ENCODE results near the gene FKRP. TPM values are rescaled to one million over a fixed set of nuclear protein-coding genes. Genes with fewer than 3 reads are reported as not detected.
A peak's percentile ranks its signal among the peaks of the same experiment; 100 is the strongest.

Gene FKRP
- total and polyA plus RNA-seq, 2 of the 13 experiments (the other 11 are each of a cell fraction or from before 2014, with no cell fraction given) = 7.3 to 9.8 TPM

GRCh38 chr19:46717034-46717715 is 28.7 kb upstream of the FKRP start, which contains the start of gene PRKD2 (continued):
- TF ChIP-seq CBX2 (IDR thresholded peaks at IDR 0.05; ENCODE audit: low read depth, low read length) (no peak), CBX2 (CRISPR knock-in tag; IDR thresholded peaks at IDR 0.05; ENCODE audit: low read depth) (no peak), ZBTB7B (CRISPR knock-in tag; IDR thresholded peaks at IDR 0.05) (0 out of 2 replicates have a peak, but pooled peaks have one; percentile 20), ZNF562 (CRISPR knock-in tag; IDR thresholded peaks at IDR 0.05; ENCODE audit: borderline replicate concordance) (no peak), ZFY (CRISPR knock-in tag; IDR thresholded peaks at IDR 0.05) (peak; percentile 40; the same call in 1 of the 2 replicates), ZNF629 (CRISPR knock-in tag; conservative IDR thresholded peaks at IDR 0.05) (peak; percentile 92), TAF1 (CRISPR knock-in tag; IDR thresholded peaks at IDR 0.05) (peak; percentile 32; the same call in 1 of the 2 replicates), ADNP (CRISPR knock-in tag; IDR thresholded peaks at IDR 0.05) (peak; percentile 42; the same call in 1 of the 2 replicates), ZNF432 (CRISPR knock-in tag; IDR thresholded peaks at IDR 0.05; ENCODE audit: borderline replicate concordance) (no peak), DZIP1 (CRISPR knock-in tag; IDR thresholded peaks at IDR 0.05) (peak; percentile 33; the same call in 1 of the 2 replicates), EZH2 (conservative IDR thresholded peaks at IDR 0.05; ENCODE audit: low read depth, low read length) (no peak), TFDP2 (CRISPR knock-in tag; IDR thresholded peaks at IDR 0.05) (no peak)
- TF ChIP-seq, protein P1, sequence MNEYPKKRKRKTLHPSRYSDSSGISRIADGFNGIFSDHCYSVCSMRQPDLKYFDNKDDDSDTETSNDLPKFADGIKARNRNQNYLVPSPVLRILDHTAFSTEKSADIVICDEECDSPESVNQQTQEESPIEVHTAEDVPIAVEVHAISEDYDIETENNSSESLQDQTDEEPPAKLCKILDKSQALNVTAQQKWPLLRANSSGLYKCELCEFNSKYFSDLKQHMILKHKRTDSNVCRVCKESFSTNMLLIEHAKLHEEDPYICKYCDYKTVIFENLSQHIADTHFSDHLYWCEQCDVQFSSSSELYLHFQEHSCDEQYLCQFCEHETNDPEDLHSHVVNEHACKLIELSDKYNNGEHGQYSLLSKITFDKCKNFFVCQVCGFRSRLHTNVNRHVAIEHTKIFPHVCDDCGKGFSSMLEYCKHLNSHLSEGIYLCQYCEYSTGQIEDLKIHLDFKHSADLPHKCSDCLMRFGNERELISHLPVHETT (CRISPR knock-in tag; conservative IDR thresholded peaks at IDR 0.05) = no peak
- TF ChIP-seq, protein P2, sequence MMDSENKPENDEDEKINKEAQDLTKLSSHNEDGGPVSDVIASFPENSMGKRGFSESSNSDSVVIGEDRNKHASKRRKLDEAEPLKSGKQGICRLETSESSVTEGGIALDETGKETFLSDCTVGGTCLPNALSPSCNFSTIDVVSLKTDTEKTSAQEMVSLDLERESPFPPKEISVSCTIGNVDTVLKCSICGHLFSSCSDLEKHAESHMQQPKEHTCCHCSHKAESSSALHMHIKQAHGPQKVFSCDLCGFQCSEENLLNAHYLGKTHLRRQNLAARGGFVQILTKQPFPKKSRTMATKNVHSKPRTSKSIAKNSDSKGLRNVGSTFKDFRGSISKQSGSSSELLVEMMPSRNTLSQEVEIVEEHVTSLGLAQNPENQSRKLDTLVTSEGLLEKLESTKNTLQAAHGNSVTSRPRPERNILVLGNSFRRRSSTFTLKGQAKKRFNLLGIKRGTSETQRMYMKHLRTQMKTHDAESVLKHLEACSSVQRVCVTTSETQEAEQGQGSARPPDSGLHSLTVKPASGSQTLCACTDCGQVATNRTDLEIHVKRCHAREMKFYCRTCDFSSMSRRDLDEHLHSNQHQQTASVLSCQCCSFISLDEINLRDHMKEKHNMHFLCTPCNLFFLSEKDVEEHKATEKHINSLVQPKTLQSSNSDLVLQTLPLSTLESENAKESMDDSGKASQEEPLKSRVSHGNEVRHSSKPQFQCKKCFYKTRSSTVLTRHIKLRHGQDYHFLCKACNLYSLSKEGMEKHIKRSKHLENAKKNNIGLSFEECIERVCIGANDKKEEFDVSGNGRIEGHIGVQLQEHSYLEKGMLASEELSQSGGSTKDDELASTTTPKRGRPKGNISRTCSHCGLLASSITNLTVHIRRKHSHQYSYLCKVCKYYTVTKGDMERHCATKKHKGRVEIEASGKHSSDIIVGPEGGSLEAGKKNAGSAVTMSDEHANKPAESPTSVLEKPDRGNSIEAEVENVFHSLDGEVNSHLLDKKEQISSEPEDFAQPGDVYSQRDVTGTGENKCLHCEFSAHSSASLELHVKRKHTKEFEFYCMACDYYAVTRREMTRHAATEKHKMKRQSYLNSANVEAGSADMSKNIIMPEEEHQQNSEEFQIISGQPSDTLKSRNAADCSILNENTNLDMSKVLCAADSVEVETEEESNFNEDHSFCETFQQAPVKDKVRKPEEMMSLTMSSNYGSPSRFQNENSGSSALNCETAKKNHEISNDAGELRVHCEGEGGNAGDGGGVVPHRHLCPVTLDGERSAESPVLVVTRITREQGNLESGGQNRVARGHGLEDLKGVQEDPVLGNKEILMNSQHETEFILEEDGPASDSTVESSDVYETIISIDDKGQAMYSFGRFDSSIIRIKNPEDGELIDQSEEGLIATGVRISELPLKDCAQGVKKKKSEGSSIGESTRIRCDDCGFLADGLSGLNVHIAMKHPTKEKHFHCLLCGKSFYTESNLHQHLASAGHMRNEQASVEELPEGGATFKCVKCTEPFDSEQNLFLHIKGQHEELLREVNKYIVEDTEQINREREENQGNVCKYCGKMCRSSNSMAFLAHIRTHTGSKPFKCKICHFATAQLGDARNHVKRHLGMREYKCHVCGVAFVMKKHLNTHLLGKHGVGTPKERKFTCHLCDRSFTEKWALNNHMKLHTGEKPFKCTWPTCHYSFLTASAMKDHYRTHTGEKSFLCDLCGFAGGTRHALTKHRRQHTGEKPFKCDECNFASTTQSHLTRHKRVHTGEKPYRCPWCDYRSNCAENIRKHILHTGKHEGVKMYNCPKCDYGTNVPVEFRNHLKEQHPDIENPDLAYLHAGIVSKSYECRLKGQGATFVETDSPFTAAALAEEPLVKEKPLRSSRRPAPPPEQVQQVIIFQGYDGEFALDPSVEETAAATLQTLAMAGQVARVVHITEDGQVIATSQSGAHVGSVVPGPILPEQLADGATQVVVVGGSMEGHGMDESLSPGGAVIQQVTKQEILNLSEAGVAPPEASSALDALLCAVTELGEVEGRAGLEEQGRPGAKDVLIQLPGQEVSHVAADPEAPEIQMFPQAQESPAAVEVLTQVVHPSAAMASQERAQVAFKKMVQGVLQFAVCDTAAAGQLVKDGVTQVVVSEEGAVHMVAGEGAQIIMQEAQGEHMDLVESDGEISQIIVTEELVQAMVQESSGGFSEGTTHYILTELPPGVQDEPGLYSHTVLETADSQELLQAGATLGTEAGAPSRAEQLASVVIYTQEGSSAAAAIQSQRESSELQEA (CRISPR knock-in tag; IDR thresholded peaks at IDR 0.05; ENCODE audit: not compliant biosample characterization) = no peak
